ENCODE results near the gene KRT76.

- TF ChIP-seq, protein P1, sequence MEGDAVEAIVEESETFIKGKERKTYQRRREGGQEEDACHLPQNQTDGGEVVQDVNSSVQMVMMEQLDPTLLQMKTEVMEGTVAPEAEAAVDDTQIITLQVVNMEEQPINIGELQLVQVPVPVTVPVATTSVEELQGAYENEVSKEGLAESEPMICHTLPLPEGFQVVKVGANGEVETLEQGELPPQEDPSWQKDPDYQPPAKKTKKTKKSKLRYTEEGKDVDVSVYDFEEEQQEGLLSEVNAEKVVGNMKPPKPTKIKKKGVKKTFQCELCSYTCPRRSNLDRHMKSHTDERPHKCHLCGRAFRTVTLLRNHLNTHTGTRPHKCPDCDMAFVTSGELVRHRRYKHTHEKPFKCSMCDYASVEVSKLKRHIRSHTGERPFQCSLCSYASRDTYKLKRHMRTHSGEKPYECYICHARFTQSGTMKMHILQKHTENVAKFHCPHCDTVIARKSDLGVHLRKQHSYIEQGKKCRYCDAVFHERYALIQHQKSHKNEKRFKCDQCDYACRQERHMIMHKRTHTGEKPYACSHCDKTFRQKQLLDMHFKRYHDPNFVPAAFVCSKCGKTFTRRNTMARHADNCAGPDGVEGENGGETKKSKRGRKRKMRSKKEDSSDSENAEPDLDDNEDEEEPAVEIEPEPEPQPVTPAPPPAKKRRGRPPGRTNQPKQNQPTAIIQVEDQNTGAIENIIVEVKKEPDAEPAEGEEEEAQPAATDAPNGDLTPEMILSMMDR (IDR thresholded peaks at IDR 0.05), result no peak
- no peak for TF ChIP-seq POLR2A (IDR thresholded peaks at IDR 0.05)
Observed at GRCh38 chr12:52798003-52798670, 21.0 kb upstream of the KRT76 start.

Measured in testis (tissue), 2 donors.